Skin of body (tissue), 2 donors: ENCODE measurements around the gene SH3PXD2A. TPM values are rescaled to one million over a fixed set of nuclear protein-coding genes. Genes with fewer than 3 reads are reported as not detected.
"Not testable (repeated sequence)": the region's sequence is repeated elsewhere in the genome, so short reads cannot be mapped to it uniquely, and the experiment has no call there.

Experiments used
- DNase-seq: peaks from one replicate; lab custom pipeline; 2025; lab: John Stamatoyannopoulos, UW
- total RNA-seq: library from RNA; depleted of rRNA; stranded (reverse); fragments of >200 nt; gene quantifications from one replicate; pipeline ENCODE4 v1.2.3, GENCODE V29; 2014

Gene SH3PXD2A
- total RNA-seq, 1 donor from 2014 or later, result 52.0 TPM

DNA sequence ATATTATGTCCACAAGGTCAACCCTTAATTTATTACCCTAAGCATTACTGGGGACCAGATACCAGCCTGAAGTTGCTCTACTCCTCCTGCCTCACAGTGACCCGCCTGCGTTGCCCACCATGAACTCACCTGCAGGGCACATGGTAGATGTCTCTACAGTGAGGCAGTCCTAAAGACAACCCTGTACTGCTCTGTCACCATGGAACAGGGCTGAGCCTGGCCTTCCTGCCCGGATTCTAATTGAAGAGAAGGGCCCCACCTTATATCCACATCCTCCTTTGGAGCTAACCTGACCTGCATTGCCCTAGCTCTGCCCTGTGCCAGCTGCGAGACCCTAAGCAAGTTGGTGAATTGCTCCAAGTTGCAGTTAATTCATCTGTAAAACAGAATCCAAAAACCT lies 4.1 kb downstream of the SH3PXD2A start:
- no peak for DNase-seq

DNA sequence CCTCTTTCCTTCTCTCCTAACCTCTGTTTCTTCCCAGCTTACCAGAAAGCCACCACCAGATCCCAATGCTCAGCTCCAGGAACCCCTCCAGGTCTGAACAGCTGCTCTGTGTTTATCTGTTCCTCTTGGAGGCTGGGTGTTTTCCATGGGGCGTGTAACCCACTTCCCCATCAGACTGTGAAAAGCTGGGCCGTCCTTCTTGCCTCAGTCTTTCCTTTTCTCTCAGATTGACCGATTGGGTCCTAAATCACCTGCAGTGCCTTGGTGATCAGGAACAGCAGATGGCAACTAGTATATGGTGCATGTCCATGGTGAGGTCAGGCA lies 4.8 kb downstream of the SH3PXD2A start:
- DNase-seq, result no peak

DNA sequence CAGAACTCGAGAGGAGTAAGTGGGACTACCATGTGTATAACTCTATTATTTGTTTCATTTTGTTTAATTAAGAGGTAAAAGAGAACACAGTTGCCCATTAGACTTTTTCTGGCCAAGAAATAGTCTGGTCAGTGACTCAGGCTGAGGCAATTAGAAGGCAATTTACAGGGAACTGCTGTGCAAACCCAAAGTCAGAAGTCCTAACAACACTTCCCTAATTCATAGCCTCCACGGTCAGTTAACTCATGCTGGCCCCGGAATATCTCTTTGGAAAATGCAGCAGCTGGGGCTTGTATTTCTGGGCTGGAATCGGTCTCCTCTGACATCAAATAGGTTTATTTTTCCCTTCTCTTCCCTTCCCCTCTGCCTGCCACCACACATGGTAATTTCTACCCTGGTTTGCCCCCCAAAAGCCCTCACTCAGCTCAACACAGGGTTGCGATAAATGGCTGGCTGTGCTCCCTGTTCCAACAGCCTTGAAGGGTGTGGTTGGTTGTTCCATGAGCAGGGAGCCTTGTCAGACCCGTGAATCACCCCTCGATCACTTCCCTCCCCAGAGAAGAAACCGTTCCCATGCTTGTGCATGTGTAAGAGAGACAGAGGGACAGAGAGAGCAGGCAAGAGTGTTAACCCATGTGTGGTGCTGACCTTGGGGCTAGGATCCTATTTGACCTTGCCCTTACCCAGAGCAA lies 5.3 kb downstream of the SH3PXD2A start:
- DNase-seq, result no peak

DNA sequence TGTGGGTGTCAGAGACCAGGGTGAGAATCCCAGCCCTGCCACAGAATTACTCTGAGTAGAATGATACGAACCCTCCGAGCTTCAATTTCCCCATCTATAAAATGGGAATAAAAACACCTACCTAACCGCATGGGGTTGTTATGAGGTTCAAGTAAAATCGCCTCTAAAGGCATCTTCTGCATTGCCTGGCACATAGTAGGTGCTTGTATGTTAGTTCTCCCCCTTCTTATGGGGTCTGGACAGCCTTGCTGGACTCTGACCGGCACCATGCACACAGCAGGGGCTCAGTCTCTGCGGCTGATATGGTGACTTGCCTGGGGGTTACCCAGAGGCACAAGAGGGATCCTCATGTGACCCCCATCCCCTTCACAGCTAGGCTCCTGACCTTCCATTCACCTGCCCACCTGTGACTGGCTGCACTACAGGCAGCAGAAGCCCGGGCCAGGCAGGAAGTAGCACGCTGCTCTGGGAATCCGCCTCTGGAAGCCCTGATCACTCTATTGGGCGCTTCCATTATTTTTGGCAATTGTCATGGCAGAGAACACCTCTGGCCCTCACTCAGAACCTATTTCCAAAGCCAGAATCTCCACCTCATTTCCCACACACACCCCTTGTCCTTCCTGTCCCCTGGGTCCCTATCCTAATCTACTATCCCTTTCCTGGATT lies 6.0 kb downstream of the SH3PXD2A start:
- DNase-seq, result no peak

DNA sequence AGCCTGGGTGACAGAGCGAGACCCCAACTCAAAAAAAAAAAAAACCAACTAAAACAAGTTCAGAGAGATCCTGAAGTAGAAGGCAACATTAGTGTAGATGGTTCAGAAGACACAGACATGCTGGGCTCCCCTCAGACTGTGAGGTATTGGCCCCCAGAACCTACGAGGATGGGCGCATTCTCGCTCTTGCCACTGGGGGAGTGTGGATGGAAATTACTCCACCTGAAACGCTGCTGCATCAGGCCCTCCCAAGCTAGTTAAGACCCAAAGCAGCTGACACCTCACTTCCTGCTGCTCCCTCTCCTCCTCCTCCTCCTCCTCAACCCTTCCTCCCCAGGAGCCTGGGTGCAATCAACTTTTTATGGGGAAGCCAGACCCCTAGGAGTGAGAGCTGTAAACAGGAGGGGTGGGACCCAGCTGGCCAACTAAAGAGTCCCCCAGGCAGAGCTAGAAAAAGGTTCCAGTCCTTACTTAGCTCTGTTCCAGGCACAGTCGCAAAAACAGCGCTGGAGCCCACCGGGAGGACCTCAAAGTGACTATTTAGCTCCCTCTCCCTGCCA lies 7.4 kb downstream of the SH3PXD2A start:
- no peak for DNase-seq

DNA sequence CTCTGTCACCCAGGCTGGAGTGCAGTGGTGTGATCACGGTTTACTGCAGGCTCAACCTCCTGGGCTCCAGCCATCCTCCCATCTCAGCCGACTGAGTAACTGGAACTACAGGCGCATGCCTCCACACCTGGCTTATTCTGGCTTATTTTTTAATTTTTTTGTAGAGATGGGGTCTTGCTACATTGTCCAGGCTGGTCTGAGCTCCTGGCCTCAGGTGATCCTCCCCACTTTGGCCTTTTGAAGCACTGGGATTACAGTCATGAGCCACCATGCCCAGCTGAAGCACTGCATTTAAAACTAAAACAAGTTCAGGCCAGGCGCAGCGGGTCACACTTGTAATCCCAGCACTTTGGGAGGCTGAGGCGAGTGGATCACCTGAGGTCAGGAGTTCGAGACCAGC lies 8.0 kb downstream of the SH3PXD2A start:
- DNase-seq, result no peak

DNA sequence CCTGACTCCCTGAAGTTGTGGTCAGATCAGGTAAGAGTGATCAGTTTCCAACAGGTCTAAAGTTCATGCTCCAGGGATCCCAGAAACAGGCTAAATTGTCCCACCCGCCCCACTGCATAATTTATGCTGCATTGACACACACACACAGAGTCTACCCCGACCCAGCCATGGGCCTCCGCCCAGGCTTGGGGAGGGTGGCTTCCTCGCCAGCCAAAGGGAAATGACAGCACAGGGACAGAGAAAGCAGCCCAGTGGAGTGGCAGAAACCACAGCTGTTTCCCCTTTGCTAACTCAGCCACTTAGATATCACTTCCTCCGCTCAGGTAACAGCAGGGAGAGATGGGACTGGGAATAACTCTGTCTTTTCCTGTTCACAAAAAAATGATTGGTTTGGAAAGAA lies 9.4 kb downstream of the SH3PXD2A start:
- DNase-seq, result no peak

DNA sequence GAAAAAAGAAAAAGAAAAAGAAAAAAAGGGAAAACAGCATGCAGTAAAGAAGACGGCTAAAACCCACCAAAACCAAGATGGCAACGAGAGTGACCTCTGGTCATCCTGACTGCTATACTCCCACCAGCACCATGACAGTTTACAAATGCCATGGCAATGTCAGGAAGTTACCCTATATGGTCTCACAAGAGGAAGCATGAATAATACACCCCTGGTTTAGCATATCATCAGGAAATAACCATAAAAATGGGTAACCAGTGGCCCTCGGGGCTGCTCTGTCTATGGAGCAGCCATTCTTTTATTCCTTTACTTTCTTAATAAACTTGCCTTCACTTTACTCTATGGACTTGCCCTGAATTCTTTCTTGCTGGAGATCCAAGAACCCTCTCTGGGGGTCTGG lies 10.0 kb downstream of the SH3PXD2A start:
- DNase-seq, result not testable (repeated sequence)

DNA sequence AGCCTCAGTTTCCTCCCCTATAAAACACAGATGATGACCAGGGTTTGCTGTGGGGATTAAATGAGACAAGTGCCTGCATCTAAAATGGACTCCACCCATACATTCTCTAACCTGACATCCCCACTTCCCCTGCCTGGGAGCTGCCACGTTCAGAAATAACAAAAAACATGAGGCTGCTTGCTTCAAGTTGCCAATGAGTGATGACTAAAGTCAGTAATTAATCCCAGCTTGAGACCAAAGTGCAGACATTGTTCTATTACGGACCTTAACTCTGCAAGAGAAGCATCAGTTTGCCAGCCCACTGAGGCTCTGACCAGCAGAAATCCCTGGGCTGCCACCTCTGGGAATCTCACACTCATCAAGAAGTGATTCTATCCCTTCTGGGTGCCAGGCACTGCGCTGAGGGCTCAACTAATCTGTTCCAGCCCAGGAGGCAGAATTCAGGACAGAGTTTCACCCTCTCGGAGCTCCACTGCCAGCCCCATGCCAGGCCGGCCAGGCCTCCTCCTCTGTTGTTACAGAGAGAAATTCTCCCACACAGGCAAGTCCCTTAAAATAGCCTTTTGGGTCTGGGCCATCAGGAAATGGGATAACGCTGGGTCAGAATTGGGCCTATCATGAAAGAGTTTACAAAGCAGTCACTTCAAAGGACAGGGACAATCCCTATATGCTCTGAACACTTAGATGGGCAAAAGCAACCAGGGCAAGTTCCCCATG lies 11.4 kb downstream of the SH3PXD2A start:
- DNase-seq, result peak; percentile 64

DNA sequence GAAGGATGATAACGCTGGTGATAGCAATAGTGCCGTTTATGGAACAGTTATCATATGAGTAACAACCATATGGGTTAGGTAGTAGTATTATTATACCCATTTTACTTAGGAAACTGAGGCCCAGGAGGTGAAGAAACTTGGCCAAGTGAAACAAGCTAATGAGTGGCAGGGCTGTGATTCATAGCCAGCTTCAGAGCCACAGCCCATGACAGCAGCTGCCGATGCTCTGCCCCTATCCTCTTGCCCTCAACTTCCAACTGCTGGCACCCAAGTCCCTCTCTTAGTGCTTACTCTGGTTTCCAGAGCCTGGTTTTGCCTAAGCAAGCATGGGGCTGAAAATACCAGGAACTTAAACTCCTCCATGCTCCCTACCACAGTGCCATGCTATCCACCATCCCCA lies 12.3 kb downstream of the SH3PXD2A start:
- no peak for DNase-seq

DNA sequence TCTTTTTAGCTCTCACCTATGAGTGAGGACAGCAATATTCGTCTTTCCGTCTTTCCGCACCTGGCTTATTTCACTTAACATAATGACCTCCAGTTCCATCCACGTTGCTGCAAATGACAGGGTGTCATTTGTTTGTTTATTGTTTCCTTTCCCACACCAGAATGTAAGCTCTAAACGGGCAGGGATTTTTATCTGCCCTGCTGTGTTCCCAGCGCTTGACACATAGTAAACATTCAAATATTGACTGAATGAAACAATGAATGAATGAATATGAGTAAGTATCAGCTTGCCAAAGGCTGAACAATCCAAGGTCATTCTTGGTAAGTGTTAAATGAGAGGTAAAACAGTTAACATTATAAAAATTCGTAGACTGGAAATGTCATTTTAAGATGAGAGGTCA lies 12.8 kb downstream of the SH3PXD2A start:
- no peak for DNase-seq

DNA sequence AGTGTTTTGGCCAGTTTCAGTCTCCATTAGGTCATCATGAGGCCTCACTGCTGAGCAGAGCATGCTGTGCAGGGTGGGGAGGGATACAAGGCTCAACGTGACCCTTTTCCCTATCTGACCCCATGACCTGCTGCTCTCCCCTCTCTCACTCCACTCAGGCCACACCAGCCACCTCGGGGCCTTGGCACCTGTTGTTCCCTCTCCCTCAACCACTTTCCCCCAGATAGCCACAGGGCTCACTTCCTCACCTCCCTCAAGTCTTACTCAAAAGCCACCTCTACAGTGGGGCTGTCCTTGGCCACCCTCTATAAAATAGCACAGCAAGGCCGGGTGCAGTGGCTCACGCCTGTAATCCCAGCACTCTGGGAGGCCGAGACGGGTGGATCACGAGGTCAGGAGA lies 13.9 kb downstream of the SH3PXD2A start:
- no peak for DNase-seq

DNA sequence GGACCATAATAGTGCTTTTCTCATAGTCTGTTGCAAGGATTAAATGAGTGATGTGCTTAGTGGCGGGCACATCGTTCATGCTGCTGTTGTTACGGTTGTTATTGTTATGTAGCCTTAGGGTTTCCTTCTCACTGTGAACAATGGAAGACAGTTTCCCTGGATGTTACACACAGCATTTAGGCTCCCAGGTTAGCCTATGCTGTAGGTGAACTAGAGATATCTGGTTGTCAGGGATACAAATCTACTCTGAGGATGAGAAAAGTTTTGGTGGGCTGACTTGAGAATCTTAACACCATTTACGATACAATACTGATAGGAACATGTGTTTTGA lies 14.7 kb downstream of the SH3PXD2A start:
- DNase-seq, result no peak

DNA sequence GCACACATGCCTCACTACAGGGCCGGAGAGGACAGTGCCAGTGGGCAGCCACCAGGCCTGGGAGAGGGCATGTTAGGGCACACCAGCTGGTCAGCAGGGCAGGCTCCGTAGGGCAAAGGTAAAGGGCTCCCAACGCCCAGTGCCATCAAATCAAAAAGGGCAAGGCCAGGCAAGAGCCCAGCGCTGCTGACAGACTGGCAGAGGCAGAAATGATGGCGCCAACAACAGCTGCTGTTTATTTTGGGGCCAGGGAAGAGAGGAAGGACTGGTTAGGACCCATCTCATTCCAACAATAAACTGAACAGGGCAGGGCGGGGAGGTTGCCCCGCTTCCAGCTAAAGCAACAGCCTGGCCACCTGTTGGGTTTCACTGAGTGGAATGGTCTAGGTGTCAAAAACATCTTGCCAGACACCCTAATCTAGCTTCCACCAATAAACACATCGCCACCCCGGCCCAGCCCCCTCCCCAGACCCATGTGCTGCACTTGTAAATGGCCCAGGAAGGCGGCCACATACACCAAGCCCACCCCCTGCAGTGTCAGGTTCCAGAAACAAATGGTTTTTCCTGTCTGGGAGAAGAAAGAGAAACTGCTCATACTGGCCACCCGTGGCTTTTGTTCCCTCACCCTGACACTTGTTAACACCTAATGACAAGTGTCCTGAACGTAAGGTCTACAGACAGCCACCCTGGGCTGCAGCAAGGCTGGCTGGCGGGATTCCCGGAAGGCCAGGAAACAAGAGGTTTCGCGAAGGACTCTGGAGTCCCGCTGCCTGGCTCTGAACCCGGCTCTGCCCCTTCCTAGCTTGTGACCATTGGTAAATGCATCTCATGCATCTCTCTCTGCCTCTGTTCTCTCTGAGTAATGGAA lies 15.3 kb downstream of the SH3PXD2A start:
- DNase-seq, result no peak

DNA sequence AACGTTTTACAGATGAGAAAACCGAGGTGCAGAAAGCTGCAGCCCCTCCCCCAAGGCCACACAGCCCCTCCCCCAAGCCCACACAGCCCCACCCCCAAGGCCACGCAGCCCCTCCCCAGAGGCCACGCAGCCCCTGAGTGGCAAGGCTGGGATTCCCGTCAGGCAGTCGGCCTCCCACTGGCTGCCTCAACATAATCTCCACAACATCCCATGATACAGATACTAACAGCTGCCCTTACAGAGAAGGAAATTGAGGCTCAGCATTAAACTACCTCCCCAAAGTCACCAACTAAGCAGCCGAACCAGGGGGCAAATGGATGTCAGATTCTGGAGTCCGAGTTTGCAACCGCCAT lies 15.9 kb downstream of the SH3PXD2A start:
- DNase-seq, result no peak

DNA sequence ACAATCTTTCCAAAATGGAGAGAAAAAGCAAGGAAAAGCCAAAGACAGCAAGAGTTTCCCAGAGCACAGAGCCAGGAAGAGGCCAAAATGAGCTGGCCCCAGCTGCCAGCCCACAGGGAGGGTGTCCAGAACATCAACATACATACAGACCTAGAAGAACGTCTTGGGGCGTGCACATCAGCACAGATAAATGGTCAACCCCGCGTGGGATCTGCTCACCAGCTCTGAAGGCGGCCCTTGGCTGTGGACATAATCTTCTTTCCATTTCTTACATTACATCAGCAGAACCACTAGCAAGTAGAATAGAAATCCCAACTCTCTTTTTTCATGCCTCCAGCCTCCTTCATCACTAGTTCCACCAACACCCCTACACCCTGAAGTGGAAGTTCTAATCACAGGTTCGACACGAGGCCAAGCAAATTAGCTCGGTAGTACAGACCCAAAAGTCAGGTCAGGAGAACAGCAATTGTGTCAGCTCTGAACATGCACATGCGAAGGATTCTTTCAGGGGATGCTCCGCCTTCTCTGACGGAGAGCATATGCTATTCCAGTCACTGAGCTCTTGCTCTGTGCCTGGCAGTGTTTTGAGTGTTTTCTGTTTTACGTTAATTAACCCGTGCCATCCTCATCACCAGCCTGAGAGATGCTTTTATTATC lies 16.4 kb downstream of the SH3PXD2A start:
- no peak for DNase-seq

DNA sequence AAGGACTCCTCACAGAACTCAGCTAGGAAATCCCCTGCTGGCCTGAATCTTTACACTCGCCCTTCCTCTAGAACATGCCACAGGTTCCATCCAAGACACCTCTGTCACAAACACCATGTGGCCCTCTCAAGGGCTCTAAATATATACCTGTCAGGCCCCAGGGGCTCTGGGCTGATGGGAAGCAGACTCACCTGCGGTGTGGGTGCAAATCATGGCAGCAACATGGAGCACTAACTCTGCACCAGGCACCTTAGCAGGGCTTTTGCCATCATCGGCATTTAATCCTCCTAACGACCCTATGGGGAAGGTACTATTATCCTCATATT lies 17.3 kb downstream of the SH3PXD2A start:
- DNase-seq, result no peak

DNA sequence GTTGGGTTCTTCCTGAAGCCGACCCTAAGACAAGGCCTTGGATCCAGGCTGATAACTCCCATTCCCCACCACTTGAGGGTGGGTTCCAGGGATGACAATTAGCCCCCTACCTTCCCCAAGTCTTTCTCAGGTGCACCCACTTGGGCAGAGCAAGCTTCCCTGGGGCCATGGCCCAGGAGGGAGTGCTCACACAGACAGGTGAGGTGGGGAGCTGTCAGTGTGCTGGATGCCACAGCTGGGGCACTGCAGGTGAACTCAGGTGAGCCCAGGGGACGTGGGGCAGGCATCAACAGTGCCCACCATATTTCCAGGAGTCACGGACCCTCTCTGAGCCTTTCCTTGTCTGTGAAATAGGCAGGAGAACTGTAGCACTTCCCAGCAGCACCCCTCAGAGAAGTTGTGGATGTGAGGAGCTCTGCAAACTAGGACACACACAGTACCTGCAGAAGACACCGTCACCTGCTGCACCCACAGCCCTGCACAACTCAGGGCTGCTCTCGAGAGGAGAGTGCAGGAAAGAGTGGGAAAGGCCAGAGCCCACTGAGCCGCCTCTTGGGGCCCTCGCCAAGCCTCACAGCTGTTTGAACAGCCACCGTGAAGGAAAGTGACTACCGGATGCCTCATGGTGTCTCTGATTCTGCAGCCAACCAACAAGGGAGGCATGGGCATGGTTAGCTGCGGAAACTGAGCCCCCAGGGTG lies 17.9 kb downstream of the SH3PXD2A start:
- DNase-seq, result no peak

DNA sequence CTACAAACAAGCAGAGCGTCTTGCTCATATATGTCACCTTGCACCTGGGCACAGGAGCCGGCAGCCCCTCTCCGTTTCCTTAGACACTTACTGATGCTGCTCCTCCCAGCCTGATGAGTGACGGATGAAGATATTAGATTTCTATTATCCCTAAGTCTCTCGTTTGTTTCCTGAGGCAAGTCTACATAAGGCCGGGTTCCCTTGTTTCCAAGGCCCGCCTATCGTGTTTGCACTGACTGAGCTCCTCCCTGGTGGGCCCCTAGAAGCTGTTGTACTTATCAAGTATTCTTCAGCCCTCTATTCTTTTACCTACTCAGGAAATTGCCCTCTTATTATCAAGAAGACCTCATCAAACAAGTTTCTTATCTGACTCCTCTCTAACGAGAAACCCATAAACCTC lies 18.5 kb downstream of the SH3PXD2A start:
- DNase-seq, result peak; percentile 26

DNA sequence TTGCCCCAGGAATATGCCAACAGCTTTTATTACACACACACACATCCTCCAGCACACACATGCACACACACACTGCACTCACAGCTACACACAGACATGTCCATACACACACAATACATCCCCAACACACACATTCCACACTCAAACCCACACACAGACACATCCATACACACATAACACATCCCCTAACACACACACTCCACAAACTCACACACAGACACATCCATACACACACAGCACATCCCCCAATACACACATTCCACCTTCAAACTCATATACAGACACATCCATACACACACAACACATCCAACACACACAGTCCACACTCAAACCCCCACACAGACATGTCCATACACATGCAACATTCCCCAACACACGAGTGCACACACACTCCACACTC lies 19.1 kb downstream of the SH3PXD2A start:
- DNase-seq, result no peak
